H7 (cell line): ENCODE results near the gene FANCI. TPM values are rescaled to one million over a fixed set of nuclear protein-coding genes. Genes with fewer than 3 reads are reported as not detected.
"Not testable (repeated sequence)": the region's sequence is repeated elsewhere in the genome, so short reads cannot be mapped to it uniquely, and the experiment has no call there.

Source experiments
- DNase-seq: peaks from one replicate; pipeline ENCODE4 v3.0.0; 2012
- H3K27me3 ChIP-seq: 2 replicates; pipeline ENCODE4 v1.6.0; 2011; ENCODE audit warnings: mild to moderate bottlenecking, low read length; ENCODE audit not compliant: control insufficient read depth, insufficient read depth
- H3K36me3 ChIP-seq: replicated peaks from 2 replicates; pipeline ENCODE4 v1.5.1; 2011; ENCODE audit warnings: low read length; ENCODE audit not compliant: control insufficient read depth, insufficient read depth
- H3K4me3 ChIP-seq: 2 replicates; pipeline ENCODE4 v1.5.1; 2011; ENCODE audit warnings: low read depth, mild to moderate bottlenecking, control low read depth, low read length, moderate library complexity; ENCODE audit not compliant: insufficient read depth
- total RNA-seq: library from RNA; depleted of rRNA; stranded (reverse); fragments of >200 nt; shearing (Covaris generic); gene quantifications from 2 replicates; pipeline ENCODE4 v1.2.3, GENCODE V29; 2014

The FANCI gene
- total RNA-seq, 1 experiment from 2014 or later, result 54.4 TPM

- no peak for DNase-seq
- H3K36me3 ChIP-seq, result no peaks in the 10 kb centered on the region
- no peak overlapping the region for H3K4me3 ChIP-seq
- H3K27me3 ChIP-seq, result no peaks in the 10 kb centered on the region
Measured at GRCh38 chr15:89208256-89208655, 35.5 kb upstream of the FANCI start.

GRCh38 chr15:89209057-89209456, 34.7 kb upstream of the FANCI start:
- Histone ChIP-seq H3K4me3 (no peak overlapping the region), H3K36me3 (no peaks in the 10 kb centered on the region), H3K27me3 (no peaks in the 10 kb centered on the region)
- no peak for DNase-seq

- DNase-seq, result no peak
- no peaks in the 10 kb centered on the region for H3K36me3 ChIP-seq
- no peak overlapping the region for H3K4me3 ChIP-seq
- H3K27me3 ChIP-seq, result no peaks in the 10 kb centered on the region
Measured at GRCh38 chr15:89211678-89212170, 32.1 kb upstream of the FANCI start.

- Histone ChIP-seq H3K36me3 (no peaks in the 10 kb centered on the region), H3K27me3 (no peaks in the 10 kb centered on the region), H3K4me3 (no peak overlapping the region)
- DNase-seq, result peak; percentile 13
Measured at GRCh38 chr15:89215627-89216026, 28.2 kb upstream of the FANCI start.

- no peak for DNase-seq
- Histone ChIP-seq H3K36me3 (no peaks in the 10 kb centered on the region), H3K4me3 (no peak overlapping the region), H3K27me3 (no peaks in the 10 kb centered on the region)
Measured at GRCh38 chr15:89217031-89217430, 26.7 kb upstream of the FANCI start.

DNA sequence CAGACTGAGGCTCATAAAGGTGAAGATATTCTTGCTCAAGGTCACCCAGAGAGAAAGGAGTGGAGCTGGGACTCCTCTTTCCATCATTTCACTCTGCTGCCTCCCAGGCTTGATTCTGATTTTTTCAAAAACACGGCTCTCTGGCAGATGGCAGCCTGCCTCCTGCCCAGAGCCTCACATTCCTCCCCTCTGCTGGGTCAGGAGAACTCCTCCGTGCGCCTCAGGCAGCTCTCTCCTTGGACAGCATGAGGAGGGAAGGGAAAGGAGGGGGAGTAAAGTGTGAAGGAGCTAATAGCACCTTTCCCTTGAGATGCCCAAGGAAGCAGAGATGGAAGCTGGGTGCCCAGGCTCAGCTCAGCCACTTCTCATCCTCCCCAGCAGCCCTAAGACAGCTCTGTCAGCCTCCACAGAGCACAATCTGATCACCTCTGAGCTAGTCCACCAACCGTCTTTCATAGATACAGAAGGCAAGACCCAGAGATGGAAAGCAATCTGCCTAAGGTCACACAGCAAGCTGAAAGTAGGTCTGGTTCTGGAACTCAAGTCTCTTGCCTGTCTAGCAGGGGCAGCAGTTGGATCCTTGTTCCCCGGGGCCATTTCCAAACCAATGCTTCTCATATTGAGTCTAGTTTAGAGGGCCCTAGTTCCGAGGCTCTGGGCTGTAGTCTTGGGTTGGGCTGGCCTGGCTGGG, 25.9 kb upstream of the FANCI start:
- Histone ChIP-seq H3K27me3 (no peaks in the 10 kb centered on the region), H3K36me3 (no peaks in the 10 kb centered on the region), H3K4me3 (no peak overlapping the region)
- no peak for DNase-seq

- Histone ChIP-seq H3K36me3 (no peaks in the 10 kb centered on the region), H3K27me3 (no peaks in the 10 kb centered on the region), H3K4me3 (no peak overlapping the region)
- peak; percentile 14 for DNase-seq
Measured at GRCh38 chr15:89218531-89218930, 25.2 kb upstream of the FANCI start.

DNA sequence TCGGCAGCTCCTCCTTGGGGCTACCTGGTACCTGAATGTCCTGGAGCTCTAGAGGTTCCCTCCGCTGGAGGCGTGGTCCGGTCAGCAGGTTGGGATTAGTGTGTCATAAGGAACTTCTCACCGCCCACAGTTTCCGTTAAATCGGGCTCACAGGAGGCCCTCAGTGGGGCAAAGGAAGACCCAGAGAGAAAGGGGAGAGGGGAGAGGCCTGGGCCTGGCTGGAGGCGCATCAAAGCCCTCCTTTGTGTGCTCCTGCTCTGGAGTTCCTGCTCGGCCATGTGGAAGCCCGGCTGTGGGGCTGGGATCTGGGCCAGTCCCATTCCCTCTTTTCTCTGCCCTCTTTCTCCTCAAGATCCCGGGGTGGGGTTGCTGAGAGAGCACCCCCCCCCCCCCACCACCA, 22.2 kb upstream of the FANCI start, which contains the start of gene RLBP1:
RLBP1 (minus strand) TSS at position 37 of the 400 bp plus-strand sequence. CDS start 2,604 bp downstream, outside the sequence.
- DNase-seq, result peak; percentile 36
- H3K27me3 ChIP-seq, result no peaks in the 10 kb centered on the region
- no peaks in the 10 kb centered on the region for H3K36me3 ChIP-seq
- no peak within 1 kb of the TSS for H3K4me3 ChIP-seq

- Histone ChIP-seq H3K36me3 (no peaks in the 10 kb centered on the region), H3K27me3 (no peaks in the 10 kb centered on the region), H3K4me3 (no peak overlapping the region)
- DNase-seq, result no peak
Measured at GRCh38 chr15:89225588-89225987, 18.2 kb upstream of the FANCI start.

- Histone ChIP-seq H3K27me3 (no peaks in the 10 kb centered on the region), H3K4me3 (no peak overlapping the region), H3K36me3 (no peaks in the 10 kb centered on the region)
- DNase-seq, result no peak
Measured at GRCh38 chr15:89226359-89227221, 17.2 kb upstream of the FANCI start.

- H3K36me3 ChIP-seq, result no peaks in the 10 kb centered on the region
- no peaks in the 10 kb centered on the region for H3K27me3 ChIP-seq
- no peak overlapping the region for H3K4me3 ChIP-seq
- no peak for DNase-seq
Measured at GRCh38 chr15:89227425-89227824, 16.4 kb upstream of the FANCI start.

- H3K27me3 ChIP-seq, result no peaks in the 10 kb centered on the region
- no peak overlapping the region for H3K4me3 ChIP-seq
- DNase-seq, result peak; percentile 49
- H3K36me3 ChIP-seq, result no peaks in the 10 kb centered on the region
Measured at GRCh38 chr15:89230277-89230676, 13.5 kb upstream of the FANCI start.

GRCh38 chr15:89231832-89232231, 11.9 kb upstream of the FANCI start:
- no peak for DNase-seq
- Histone ChIP-seq H3K36me3 (no peaks in the 10 kb centered on the region), H3K27me3 (no peaks in the 10 kb centered on the region), H3K4me3 (no peak overlapping the region)

GRCh38 chr15:89239883-89240810, 3.6 kb upstream of the FANCI start:
- H3K27me3 ChIP-seq, DNase-seq, H3K4me3 ChIP-seq, H3K36me3 ChIP-seq: not testable (repeated sequence)
